Measurements from ENCODE around the gene ATP2B1. TPM values are rescaled to one million over a fixed set of nuclear protein-coding genes. Genes with fewer than 3 reads are reported as not detected.

Gene ATP2B1
- total RNA-seq, 4 donors from 2014 or later: 16.7 to 172 (median 48.6) TPM

DNA sequence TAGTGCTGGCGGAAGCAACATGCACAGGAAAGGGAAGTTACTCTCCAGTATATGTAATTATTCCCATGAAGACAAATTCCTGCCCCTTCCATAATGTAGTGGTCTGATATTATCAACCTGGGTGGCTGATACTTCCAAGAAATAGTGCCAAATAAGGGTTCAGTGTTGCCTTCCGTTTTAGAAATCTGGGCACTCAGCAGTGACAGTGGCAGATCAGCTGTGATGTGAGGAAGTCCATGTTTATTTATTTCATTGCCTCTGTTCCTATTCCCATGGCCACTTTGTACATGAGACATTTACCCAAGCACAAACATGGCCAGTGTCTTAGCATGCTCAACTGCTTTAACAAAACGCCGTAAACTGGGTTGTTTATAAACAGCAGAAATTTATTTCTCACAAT lies 162.5 kb downstream of the ATP2B1 start:
- Histone ChIP-seq H3K9me3 (no peaks in the 10 kb centered on the region), H3K4me1 (no peaks in the 10 kb centered on the region), H3K27me3 (no peaks in the 10 kb centered on the region), H3K4me3 (no peak overlapping the region), H3K27ac (no peak overlapping the region), H3K36me3 (no peaks in the 10 kb centered on the region)
- no peak for TF ChIP-seq POLR2A (IDR thresholded peaks at IDR 0.05)
- TF ChIP-seq, protein P1, sequence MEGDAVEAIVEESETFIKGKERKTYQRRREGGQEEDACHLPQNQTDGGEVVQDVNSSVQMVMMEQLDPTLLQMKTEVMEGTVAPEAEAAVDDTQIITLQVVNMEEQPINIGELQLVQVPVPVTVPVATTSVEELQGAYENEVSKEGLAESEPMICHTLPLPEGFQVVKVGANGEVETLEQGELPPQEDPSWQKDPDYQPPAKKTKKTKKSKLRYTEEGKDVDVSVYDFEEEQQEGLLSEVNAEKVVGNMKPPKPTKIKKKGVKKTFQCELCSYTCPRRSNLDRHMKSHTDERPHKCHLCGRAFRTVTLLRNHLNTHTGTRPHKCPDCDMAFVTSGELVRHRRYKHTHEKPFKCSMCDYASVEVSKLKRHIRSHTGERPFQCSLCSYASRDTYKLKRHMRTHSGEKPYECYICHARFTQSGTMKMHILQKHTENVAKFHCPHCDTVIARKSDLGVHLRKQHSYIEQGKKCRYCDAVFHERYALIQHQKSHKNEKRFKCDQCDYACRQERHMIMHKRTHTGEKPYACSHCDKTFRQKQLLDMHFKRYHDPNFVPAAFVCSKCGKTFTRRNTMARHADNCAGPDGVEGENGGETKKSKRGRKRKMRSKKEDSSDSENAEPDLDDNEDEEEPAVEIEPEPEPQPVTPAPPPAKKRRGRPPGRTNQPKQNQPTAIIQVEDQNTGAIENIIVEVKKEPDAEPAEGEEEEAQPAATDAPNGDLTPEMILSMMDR (IDR thresholded peaks at IDR 0.05): no peak
- intact Hi-C loops (cut with DNase I; ENCODE audit: low total_unique reads): no loop called here
- no peak for DNase-seq

DNA sequence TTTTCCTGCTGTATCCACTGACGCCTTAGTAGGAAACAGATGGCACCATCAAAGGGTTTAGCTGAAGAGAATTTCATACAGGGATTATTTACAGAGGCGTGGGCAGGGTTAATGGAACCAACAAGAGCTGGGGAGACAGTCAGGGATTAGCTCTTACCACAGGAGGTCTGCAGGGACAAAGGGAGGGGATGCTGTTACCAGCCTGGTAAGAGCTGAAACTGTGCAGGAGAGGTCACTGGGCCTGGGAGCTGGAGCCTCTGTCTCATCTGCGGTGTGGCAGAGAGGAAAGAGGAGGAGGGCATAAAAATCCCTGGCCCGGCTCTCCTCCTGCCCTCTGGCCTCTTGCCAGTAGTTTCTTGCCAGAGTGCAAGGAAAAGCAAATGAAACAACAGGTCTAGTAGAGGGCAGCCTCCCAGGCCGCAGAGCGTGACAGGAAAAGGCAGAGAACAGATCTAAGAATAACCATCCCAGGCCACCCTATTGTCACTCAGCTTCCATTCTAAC lies 163.9 kb downstream of the ATP2B1 start:
- H3K36me3 ChIP-seq: no peaks in the 10 kb centered on the region
- peak in 1 of 2 donors; percentile 32 for DNase-seq
- no peak overlapping the region for H3K27ac ChIP-seq
- H3K4me1 ChIP-seq: no peaks in the 10 kb centered on the region
- intact Hi-C loops (cut with DNase I; ENCODE audit: low total_unique reads): no loop called here
- no peaks in the 10 kb centered on the region for H3K9me3 ChIP-seq
- no peaks in the 10 kb centered on the region for H3K27me3 ChIP-seq
- TF ChIP-seq, protein P1 (IDR thresholded peaks at IDR 0.05): no peak
- TF ChIP-seq POLR2A (IDR thresholded peaks at IDR 0.05): no peak
- no peak overlapping the region for H3K4me3 ChIP-seq

DNA sequence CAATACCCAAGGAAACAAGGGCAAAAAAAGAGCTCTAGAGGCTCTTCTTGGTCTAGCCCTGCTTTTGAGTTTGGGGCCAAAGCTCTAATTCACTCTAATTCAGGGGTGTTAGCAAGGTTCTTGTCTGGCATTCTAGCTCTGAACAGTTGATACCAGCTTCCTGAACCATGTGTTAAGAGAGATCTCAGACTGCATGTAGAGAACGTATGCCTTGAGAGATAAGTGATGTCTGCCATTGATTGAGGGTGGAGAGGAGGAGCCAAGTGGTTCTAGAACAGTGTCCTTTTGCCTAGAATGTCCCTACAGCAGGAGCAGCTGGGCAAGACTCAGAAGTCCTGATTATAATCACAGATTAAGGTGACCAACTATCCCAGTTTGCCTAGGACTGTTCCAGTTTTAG lies 164.6 kb downstream of the ATP2B1 start:
- intact Hi-C loops (cut with DNase I; ENCODE audit: low total_unique reads): no loop called here
- no peak for DNase-seq
- no peak overlapping the region for H3K27ac ChIP-seq

DNA sequence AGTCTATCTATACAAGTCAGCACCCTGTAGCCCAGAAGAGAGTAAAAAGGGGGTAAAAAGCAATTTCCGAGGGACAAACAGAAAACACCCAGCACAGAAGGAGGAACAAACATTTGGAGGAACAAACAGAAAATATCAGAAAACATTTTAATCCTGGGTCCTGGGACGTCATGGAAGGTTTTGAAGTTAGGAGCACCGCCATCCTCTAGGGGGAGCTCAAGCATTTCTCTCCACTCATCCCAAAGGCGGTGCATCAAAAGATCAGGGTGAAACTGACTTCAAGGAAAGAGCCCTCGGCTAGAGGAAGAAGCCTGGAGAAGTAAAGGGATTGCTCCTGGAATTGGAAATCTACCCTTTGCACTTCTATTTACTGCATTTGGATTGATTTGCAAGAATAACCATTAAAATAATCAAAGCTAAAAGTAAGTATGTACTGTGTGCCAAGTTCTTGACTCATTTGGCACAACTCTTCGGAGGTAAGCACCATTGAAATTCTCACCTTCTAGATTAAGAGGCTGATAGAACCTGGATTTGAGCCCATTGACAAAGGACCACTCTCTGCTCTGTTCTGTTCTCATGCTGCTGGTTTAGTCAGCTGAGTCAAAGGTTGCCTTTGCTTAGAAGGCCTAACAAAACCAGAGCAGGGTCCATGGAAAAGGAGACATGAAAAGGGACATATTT lies 165.6 kb downstream of the ATP2B1 start:
- Histone ChIP-seq H3K4me3 (no peak overlapping the region), H3K27me3 (no peaks in the 10 kb centered on the region), H3K4me1 (no peaks in the 10 kb centered on the region), H3K9me3 (no peaks in the 10 kb centered on the region), H3K27ac (no peak overlapping the region), H3K36me3 (no peaks in the 10 kb centered on the region)
- DNase-seq: peak; percentile 52 to 58
- no peak for TF ChIP-seq POLR2A (IDR thresholded peaks at IDR 0.05)
- TF ChIP-seq, protein P1 (IDR thresholded peaks at IDR 0.05): peak; percentile 69 to 82 (median 72)
- intact Hi-C loops (cut with DNase I; ENCODE audit: low total_unique reads): no loop called here

More for the DNA sequence above, 164.6 kb downstream of the ATP2B1 start:
- Histone ChIP-seq H3K27me3 (no peaks in the 10 kb centered on the region), H3K4me1 (no peaks in the 10 kb centered on the region), H3K9me3 (no peaks in the 10 kb centered on the region), H3K36me3 (no peaks in the 10 kb centered on the region), H3K4me3 (no peak overlapping the region)
- TF ChIP-seq, protein P1 (IDR thresholded peaks at IDR 0.05): no peak
- no peak for TF ChIP-seq POLR2A (IDR thresholded peaks at IDR 0.05)

DNA sequence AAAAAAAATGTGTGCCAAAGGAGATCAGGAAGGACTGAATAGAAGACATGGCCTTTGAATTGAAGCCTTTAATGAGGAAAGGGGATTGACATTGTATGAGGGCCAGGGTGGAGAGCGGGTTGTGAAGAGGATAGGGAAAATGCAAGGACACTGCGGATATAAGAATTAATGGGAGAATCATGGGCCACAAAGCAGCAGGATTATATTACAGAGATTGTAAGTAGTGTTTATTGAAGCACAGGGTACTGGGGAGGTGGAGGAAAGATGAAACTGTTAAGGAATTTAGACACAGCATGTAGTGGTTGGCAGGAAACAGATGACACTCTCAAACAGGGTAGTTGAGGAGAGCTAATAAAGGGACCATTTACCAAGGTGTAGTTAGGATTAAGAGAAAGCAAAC lies 166.4 kb downstream of the ATP2B1 start:
- H3K27ac ChIP-seq: no peak overlapping the region
- no peaks in the 10 kb centered on the region for H3K4me1 ChIP-seq
- no peaks in the 10 kb centered on the region for H3K27me3 ChIP-seq
- intact Hi-C loops (cut with DNase I; ENCODE audit: low total_unique reads): no loop called here
- no peak overlapping the region for H3K4me3 ChIP-seq
- no peak for TF ChIP-seq POLR2A (IDR thresholded peaks at IDR 0.05)
- TF ChIP-seq, protein P1 (IDR thresholded peaks at IDR 0.05): no peak
- no peaks in the 10 kb centered on the region for H3K36me3 ChIP-seq
- H3K9me3 ChIP-seq: no peaks in the 10 kb centered on the region
- DNase-seq: no peak

Data from uterus (tissue), 4 donors.